Heart left ventricle (tissue), 13 donors: Measurements from ENCODE around the gene C2CD5.

Experiments used
- CTCF ChIP-seq, 12 donors: fragments of 200-600 bp; sonication (generic) in 4 of 12; IDR thresholded peaks; one replicate each; pipeline versions ENCODE4 v1.5.0 to v1.8.0; 2018 to 2022; ENCODE audit warnings: antibody characterized with exemption in 12 of 12, mild to moderate bottlenecking in 5 of 12
- POLR2A ChIP-seq, 2 donors: fragments of 450-650 bp; IDR thresholded peaks; one replicate each; pipeline ENCODE4 v1.6.1; 2017; ENCODE audit warnings: antibody characterized with exemption in 2 of 2, mild to moderate bottlenecking in 2 of 2, moderate library complexity in 2 of 2
- donor health status: ischemic (EF 13 %, LVEDD 7.1; RV severe dilation, severe dysfunction).
- donor health status: DM: no; HTN: yes; CAD: no.
- donor health status: DM: no; HTN: no; CAD: no.
- donor health status: ischemic (EF 25% LVEDD 6.9; RV normal size, moderate dysfunction).
- donor health status: ischemic (EF 25% LVEDD 5.7; RV mildly dilated, moderate dysfunction).
- donor health status: ischemic (EF 35%, LVEDD 5.7; RV mildly dilated, moderate dysfunction).
- donor health status: nonischemic (EF 11% LVEDD 7.7; RV severe dilation, severe dysfunction).
- donor health status: DM: yes; HTN: yes; CAD: no.
- donor health status: PGD.
- donor health status: ischemic (EF 29% LVEDD 5.4; RV normal size, mild dysfunction).
- donor health status: nonischemic (EF 23%, LVEDD 6.1; RV moderate dilation, normal function).

GRCh38 chr12:22413592-22413991, 130.8 kb downstream of the C2CD5 start:
- TF ChIP-seq CTCF (IDR thresholded peaks at IDR 0.05) (no peak), POLR2A (IDR thresholded peaks at IDR 0.05) (no peak)
